OCI-LY1 (cell line): ENCODE data around the gene PLXNA2.

Experiments
- CTCF ChIP-seq: fragments of 200-600 bp; sonication (generic), shearing (Covaris generic); IDR thresholded peaks from 2 replicates; pipeline ENCODE4 v1.5.1; 2017; ENCODE audit warnings: mild to moderate bottlenecking, antibody characterized with exemption, low read length, moderate library complexity, mixed read lengths
- EZH2 ChIP-seq: fragments of 200-600 bp; sonication (generic), shearing (Covaris generic); IDR thresholded peaks from 2 replicates; pipeline ENCODE4 v1.8.0; 2017; ENCODE audit warnings: borderline replicate concordance, mixed run types, mild to moderate bottlenecking, antibody characterized with exemption, low read length, moderate library complexity, mixed read lengths

- TF ChIP-seq CTCF = no peak
- TF ChIP-seq EZH2 = no peak
These were observed 118.1 kb downstream of the PLXNA2 start for GRCh38 chr1:208126108-208126507.
